RWPE1 (cell line): ENCODE measurements around the gene NARF.
A peak's percentile ranks its signal among the peaks of the same experiment; 100 is the strongest.

ENCODE experiments used
- CTCF ChIA-PET: fragments of 350-600 bp; sonication (Branson Sonifier 250); formaldehyde crosslinking; extraction: SDS; loops from one replicate; lab custom pipeline; 2021; lab: Yijun Ruan, JAX
- POLR2A ChIA-PET: fragments of 400-600 bp; formaldehyde crosslinking; extraction: SDS; loops from one replicate; lab custom pipeline; 2020; ENCODE audit warnings: antibody characterized with exemption; ENCODE audit not compliant: low non-redundant PET; lab: Yijun Ruan, JAX
- DNase-seq: peaks from one replicate; pipeline ENCODE4 v3.0.0; 2012; ENCODE audit warnings: low spot score
- H3K27ac ChIP-seq: fragments of 450-650 bp; 2 replicates; pipeline ENCODE4 v1.5.1; 2017
- TF ChIP-seq, protein P1 (sequence below): fragments of 450-650 bp; conservative IDR thresholded peaks from 2 replicates; pipeline ENCODE4 v1.5.1; 2017; ENCODE audit warnings: low read depth, mild to moderate bottlenecking

The NARF gene

DNA sequence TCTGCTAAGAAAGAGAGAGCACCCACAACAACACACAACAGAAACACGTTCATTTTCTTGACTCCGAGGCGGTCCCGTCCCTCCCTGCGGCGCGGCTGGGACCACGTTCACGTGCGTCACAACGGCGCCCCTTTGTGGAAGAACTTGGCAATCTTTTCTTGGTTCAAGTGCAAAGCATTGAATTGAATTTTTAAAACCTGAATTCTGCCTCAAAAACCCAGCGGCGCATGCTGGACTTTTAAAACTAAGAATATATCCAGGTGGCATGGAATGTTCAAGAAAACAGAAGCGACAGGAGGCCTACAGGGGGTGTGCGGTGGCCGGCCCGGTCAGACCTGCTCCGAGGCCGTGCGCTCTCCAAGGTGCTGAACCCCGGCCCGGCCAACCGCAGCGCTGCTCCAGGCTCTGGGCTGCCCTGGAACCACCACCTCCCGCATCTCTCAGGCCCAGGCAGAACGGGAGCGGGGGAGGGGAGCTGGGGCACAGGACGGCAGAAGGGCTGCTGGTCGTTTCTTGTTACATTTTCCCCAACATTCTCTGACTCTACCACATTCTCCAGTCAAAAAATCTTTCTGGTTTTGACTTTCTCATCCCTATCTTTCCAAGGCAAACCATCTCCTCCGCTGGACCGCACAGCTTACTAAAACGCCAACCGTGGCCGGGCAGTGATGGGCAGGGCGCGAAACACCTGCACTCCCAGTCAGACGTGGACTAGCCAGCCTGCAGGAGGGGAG lies 43.8 kb upstream of the NARF start:
- POLR2A ChIA-PET = no interaction called here
- DNase-seq = peak; percentile 85
- no peak overlapping the region for H3K27ac ChIP-seq
- CTCF ChIA-PET = interaction anchor here (1.8 kb wide), 1 partner anchor 49 kb away, joined by 9 read pairs; no protein-coding TSS in a partner anchor
- TF ChIP-seq, protein P1, sequence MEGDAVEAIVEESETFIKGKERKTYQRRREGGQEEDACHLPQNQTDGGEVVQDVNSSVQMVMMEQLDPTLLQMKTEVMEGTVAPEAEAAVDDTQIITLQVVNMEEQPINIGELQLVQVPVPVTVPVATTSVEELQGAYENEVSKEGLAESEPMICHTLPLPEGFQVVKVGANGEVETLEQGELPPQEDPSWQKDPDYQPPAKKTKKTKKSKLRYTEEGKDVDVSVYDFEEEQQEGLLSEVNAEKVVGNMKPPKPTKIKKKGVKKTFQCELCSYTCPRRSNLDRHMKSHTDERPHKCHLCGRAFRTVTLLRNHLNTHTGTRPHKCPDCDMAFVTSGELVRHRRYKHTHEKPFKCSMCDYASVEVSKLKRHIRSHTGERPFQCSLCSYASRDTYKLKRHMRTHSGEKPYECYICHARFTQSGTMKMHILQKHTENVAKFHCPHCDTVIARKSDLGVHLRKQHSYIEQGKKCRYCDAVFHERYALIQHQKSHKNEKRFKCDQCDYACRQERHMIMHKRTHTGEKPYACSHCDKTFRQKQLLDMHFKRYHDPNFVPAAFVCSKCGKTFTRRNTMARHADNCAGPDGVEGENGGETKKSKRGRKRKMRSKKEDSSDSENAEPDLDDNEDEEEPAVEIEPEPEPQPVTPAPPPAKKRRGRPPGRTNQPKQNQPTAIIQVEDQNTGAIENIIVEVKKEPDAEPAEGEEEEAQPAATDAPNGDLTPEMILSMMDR = peak; percentile 72

DNA sequence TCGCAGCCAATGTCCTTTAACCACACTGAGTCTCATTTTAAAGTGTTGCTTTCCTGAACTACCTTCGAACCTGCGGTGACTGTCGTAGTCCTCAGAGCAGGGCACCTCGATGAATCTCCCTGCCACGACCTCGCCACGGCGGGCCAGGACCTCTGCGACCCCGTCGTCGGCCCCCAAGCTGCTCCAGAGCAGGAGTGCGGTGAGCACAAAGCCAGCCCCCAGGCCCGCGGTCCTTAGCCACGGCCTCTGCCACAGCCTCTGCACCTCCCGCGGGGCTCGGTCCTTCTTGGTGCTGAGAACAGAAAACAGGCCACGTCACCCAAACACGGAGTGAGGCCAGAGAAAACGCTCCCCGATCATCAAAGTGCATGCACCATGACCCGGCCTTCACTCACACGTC lies 43.2 kb upstream of the NARF start:
- H3K27ac ChIP-seq = no peak overlapping the region
- ChIA-PET CTCF (interaction anchor here (1.8 kb wide), 1 partner anchor 49 kb away, joined by 9 read pairs; no protein-coding TSS in a partner anchor), POLR2A (no interaction called here)
- TF ChIP-seq, protein P1 = no peak
- DNase-seq = no peak

- CTCF ChIA-PET = no interaction called here
- TF ChIP-seq, protein P1 = no peak
- no peak for DNase-seq
- H3K27ac ChIP-seq = no peak overlapping the region
- POLR2A ChIA-PET = no interaction called here
Measured at GRCh38 chr17:82415786-82416185, 42.8 kb upstream of the NARF start.

DNA sequence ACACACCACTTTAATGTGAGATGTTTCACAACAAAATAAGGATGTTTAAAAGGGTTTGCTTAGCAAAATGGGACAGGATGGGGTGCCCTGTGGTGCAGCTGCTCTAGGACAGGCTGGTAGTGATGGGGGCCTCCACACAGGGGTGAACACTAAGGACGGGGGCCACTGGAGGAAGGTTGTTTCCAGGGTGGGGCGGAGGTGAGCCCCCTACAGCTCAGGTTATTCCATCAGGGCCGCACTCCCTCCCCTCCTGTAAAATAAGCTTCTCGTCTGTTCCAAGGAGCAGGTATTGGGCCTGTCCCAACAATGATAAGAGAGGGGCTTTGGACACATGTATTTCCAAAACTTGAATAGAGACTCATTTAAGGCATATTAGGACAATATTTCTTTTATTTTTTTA lies 42.3 kb upstream of the NARF start:
- CTCF ChIA-PET = interaction anchor here (0.9 kb wide), 1 partner anchor 41 kb away, joined by 3 read pairs; no protein-coding TSS in a partner anchor
- TF ChIP-seq, protein P1 = no peak
- POLR2A ChIA-PET = no interaction called here
- no peak overlapping the region for H3K27ac ChIP-seq
- no peak for DNase-seq

DNA sequence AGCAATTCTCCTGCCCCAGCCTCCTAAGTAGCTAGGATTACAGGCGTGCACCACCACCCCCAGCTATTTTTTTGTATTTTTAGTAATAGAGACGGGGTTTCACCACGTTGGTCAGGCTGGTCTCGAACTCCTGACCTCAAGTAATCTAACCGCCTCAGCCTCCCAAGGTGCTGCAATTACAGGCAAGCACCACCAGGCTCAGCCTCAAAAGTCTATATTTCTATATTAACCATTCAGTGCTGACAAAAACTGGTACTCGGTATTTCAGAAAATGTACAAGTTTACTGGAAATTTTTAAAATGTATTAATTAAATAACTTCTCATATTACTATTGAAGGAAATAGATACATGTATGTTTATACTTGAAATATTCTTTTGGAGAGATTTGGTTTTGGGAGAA lies 41.8 kb upstream of the NARF start:
- no peak overlapping the region for H3K27ac ChIP-seq
- ChIA-PET POLR2A (no interaction called here), CTCF (interaction anchor here (0.9 kb wide), 1 partner anchor 41 kb away, joined by 3 read pairs; no protein-coding TSS in a partner anchor)
- TF ChIP-seq, protein P1 = no peak
- DNase-seq = no peak

GRCh38 chr17:82418001-82418986 lies 40.2 kb upstream of the NARF start, which contains the start of the genes HEXD and OGFOD3:
TSS of gene HEXD (plus strand) at chr17:82418347. CDS start at chr17:82419800, 1,453 bp downstream.
TSS of gene OGFOD3 (minus strand) at chr17:82418586. CDS start at chr17:82418485, 101 bp downstream.
- ChIA-PET CTCF (interaction anchor here (0.7 to 1.1 kb wide), 2 partner anchors 34 to 130 kb away, joined by 4 to 6 read pairs; no protein-coding TSS in a partner anchor), POLR2A (interaction anchor here (0.6 kb wide), 1 partner anchor 172 kb away, joined by 3 read pairs; no protein-coding TSS in a partner anchor)
- H3K27ac ChIP-seq = peak within 1 kb of the TSS; percentile 85
- TF ChIP-seq, protein P1 = no peak
- DNase-seq = peak; percentile 99
